Measurements from ENCODE around the gene DNM2.
A peak's percentile ranks its signal among the peaks of the same experiment; 100 is the strongest.

Gene DNM2

GRCh38 chr19:10691178-10691881, 26.5 kb upstream of the DNM2 start:
- no peak for DNase-seq (ENCODE audit: low spot score)

- DNase-seq (ENCODE audit: low spot score) = no peak
These were observed 26.0 kb upstream of the DNM2 start for GRCh38 chr19:10691883-10692282.

GRCh38 chr19:10692673-10693264, 25.1 kb upstream of the DNM2 start:
- DNase-seq (ENCODE audit: low spot score) = no peak

- no peak for DNase-seq (ENCODE audit: low spot score)
These were observed 23.1 kb upstream of the DNM2 start for GRCh38 chr19:10694706-10695307.

- peak; percentile 88 for DNase-seq (ENCODE audit: low spot score)
These were observed 22.2 kb upstream of the DNM2 start for GRCh38 chr19:10695401-10696398.

- peak; percentile 76 for DNase-seq (ENCODE audit: low spot score)
These were observed 18.1 kb upstream of the DNM2 start for GRCh38 chr19:10699650-10700335.

GRCh38 chr19:10701955-10702525, 15.8 kb upstream of the DNM2 start:
- no peak for DNase-seq (ENCODE audit: low spot score)

- no peak for DNase-seq (ENCODE audit: low spot score)
These were observed 10.9 kb upstream of the DNM2 start for GRCh38 chr19:10706990-10707389.

GRCh38 chr19:10707440-10707839, 10.4 kb upstream of the DNM2 start:
- no peak for DNase-seq (ENCODE audit: low spot score)

GRCh38 chr19:10708291-10708690, 9.6 kb upstream of the DNM2 start:
- DNase-seq (ENCODE audit: low spot score) = no peak

GRCh38 chr19:10712045-10712444, 5.8 kb upstream of the DNM2 start:
- DNase-seq (ENCODE audit: low spot score) = no peak

GRCh38 chr19:10712754-10713153, 5.1 kb upstream of the DNM2 start:
- no peak for DNase-seq (ENCODE audit: low spot score)

GRCh38 chr19:10713317-10713716, 4.6 kb upstream of the DNM2 start:
- no peak for DNase-seq (ENCODE audit: low spot score)

GRCh38 chr19:10717054-10717355, 874 bp upstream of the DNM2 start:
- no peak for DNase-seq (ENCODE audit: low spot score)

- peak; percentile 17 for DNase-seq (ENCODE audit: low spot score)
These were observed 622 bp downstream of the DNM2 start for GRCh38 chr19:10718205-10719196.

- DNase-seq (ENCODE audit: low spot score) = peak; percentile 29
These were observed 1.6 kb downstream of the DNM2 start for GRCh38 chr19:10719466-10719961.

GRCh38 chr19:10720607-10721125, 2.8 kb downstream of the DNM2 start:
- DNase-seq (ENCODE audit: low spot score) = no peak

- DNase-seq (ENCODE audit: low spot score) = no peak
These were observed 5.7 kb downstream of the DNM2 start for GRCh38 chr19:10723591-10723990.

- no peak for DNase-seq (ENCODE audit: low spot score)
These were observed 6.7 kb downstream of the DNM2 start for GRCh38 chr19:10724573-10725071.

- DNase-seq (ENCODE audit: low spot score) = no peak
These were observed 7.5 kb downstream of the DNM2 start for GRCh38 chr19:10725415-10725814.

Data from hematopoietic multipotent progenitor cell treated with erythropoietin and hydrocortisone succinate and interleukin-3 and kit ligand, for 17 days (in vitro differentiated cells).